ENCODE measurements around the gene TSPEAR.

The TSPEAR gene

GRCh38 chr21:44729336-44730027 is 18.1 kb upstream of the TSPEAR start:
- no peak for DNase-seq (ENCODE audit: low read depth)
- H3K4me3 ChIP-seq (ENCODE audit: control insufficient read depth, low read depth, low read length): no peak overlapping the region

GRCh38 chr21:44728716-44729115 is 17.3 kb upstream of the TSPEAR start:
- no peak overlapping the region for H3K4me3 ChIP-seq (ENCODE audit: control insufficient read depth, low read depth, low read length)
- TF ChIP-seq CTCF (IDR thresholded peaks at IDR 0.05; ENCODE audit: control insufficient read depth, insufficient read depth, low read depth, low read length, missing control alignments): no peak
- DNase-seq (ENCODE audit: low read depth): no peak

More at GRCh38 chr21:44729336-44730027, 18.1 kb upstream of the TSPEAR start:
- TF ChIP-seq CTCF (IDR thresholded peaks at IDR 0.05; ENCODE audit: control insufficient read depth, insufficient read depth, low read depth, low read length, missing control alignments): no peak

- no peak overlapping the region for H3K4me3 ChIP-seq (ENCODE audit: control insufficient read depth, low read depth, low read length)
- no peak for DNase-seq (ENCODE audit: low read depth)
- no peak for TF ChIP-seq CTCF (IDR thresholded peaks at IDR 0.05; ENCODE audit: control insufficient read depth, insufficient read depth, low read depth, low read length, missing control alignments)
These were observed 16.4 kb upstream of the TSPEAR start for GRCh38 chr21:44727757-44728156.

- TF ChIP-seq CTCF (IDR thresholded peaks at IDR 0.05; ENCODE audit: control insufficient read depth, insufficient read depth, low read depth, low read length, missing control alignments): no peak
These were observed 15.9 kb upstream of the TSPEAR start for GRCh38 chr21:44727321-44727720.

GRCh38 chr21:44726826-44727225 is 15.5 kb upstream of the TSPEAR start:
- TF ChIP-seq CTCF (IDR thresholded peaks at IDR 0.05; ENCODE audit: control insufficient read depth, insufficient read depth, low read depth, low read length, missing control alignments): no peak

More at GRCh38 chr21:44727321-44727720, 15.9 kb upstream of the TSPEAR start:
- no peak overlapping the region for H3K4me3 ChIP-seq (ENCODE audit: control insufficient read depth, low read depth, low read length)
- no peak for DNase-seq (ENCODE audit: low read depth)

GRCh38 chr21:44724926-44725325 is 13.6 kb upstream of the TSPEAR start:
- TF ChIP-seq CTCF (IDR thresholded peaks at IDR 0.05; ENCODE audit: control insufficient read depth, insufficient read depth, low read depth, low read length, missing control alignments): no peak

More at GRCh38 chr21:44726826-44727225, 15.5 kb upstream of the TSPEAR start:
- H3K4me3 ChIP-seq (ENCODE audit: control insufficient read depth, low read depth, low read length): no peak overlapping the region
- DNase-seq (ENCODE audit: low read depth): no peak

More at GRCh38 chr21:44724926-44725325, 13.6 kb upstream of the TSPEAR start:
- DNase-seq (ENCODE audit: low read depth): no peak
- H3K4me3 ChIP-seq (ENCODE audit: control insufficient read depth, low read depth, low read length): no peak overlapping the region
